Right renal cortex interstitium (tissue), 3 donors: ENCODE measurements around the gene SPDEF. TPM values are rescaled to one million over a fixed set of nuclear protein-coding genes. Genes with fewer than 3 reads are reported as not detected.

Experiments used
- DNase-seq, 3 donors: peaks; one replicate each; pipeline ENCODE4 v3.0.0-alpha.2; 2013; ENCODE audit warnings: low read depth in 3 of 3, low spot score in 2 of 3
- polyA plus RNA-seq, 3 donors: library from polyadenylated mRNA; unstranded; fragments of 120-200 nt; gene quantifications; one replicate each; pipeline ENCODE4 v1.2.1, GENCODE V29; 2013; ENCODE audit not compliant: insufficient read length in 3 of 3

Gene SPDEF
- polyA plus RNA-seq, 3 donors = 0.07 to 0.08 TPM; not detected in 1

GRCh38 chr6:34517966-34518365 lies 38.2 kb downstream of the SPDEF start:
- no peak for DNase-seq

GRCh38 chr6:34517461-34517881 lies 38.7 kb downstream of the SPDEF start:
- DNase-seq = no peak

- no peak for DNase-seq
These were observed 39.5 kb downstream of the SPDEF start for GRCh38 chr6:34516391-34517324.

GRCh38 chr6:34515473-34516387 lies 40.4 kb downstream of the SPDEF start:
- no peak for DNase-seq

- no peak for DNase-seq
These were observed 41.3 kb downstream of the SPDEF start for GRCh38 chr6:34514593-34515472.

GRCh38 chr6:34514112-34514511 lies 42.0 kb downstream of the SPDEF start:
- DNase-seq = no peak

GRCh38 chr6:34513646-34514045 lies 42.5 kb downstream of the SPDEF start:
- no peak for DNase-seq

- DNase-seq = no peak
These were observed 43.4 kb downstream of the SPDEF start for GRCh38 chr6:34512738-34513115.

GRCh38 chr6:34511915-34512737 lies 44.0 kb downstream of the SPDEF start:
- no peak for DNase-seq

GRCh38 chr6:34511214-34511914 lies 44.8 kb downstream of the SPDEF start:
- DNase-seq = no peak

- no peak for DNase-seq
These were observed 45.8 kb downstream of the SPDEF start for GRCh38 chr6:34510299-34510698.

- no peak for DNase-seq
These were observed 46.3 kb downstream of the SPDEF start for GRCh38 chr6:34509782-34510181.

GRCh38 chr6:34508425-34508824 lies 47.7 kb downstream of the SPDEF start:
- no peak for DNase-seq

GRCh38 chr6:34506718-34507117 lies 49.4 kb downstream of the SPDEF start:
- DNase-seq = no peak

- DNase-seq = no peak
These were observed 58.7 kb downstream of the SPDEF start for GRCh38 chr6:34497411-34497810.

GRCh38 chr6:34496103-34496685 lies 59.9 kb downstream of the SPDEF start:
- DNase-seq = no peak

GRCh38 chr6:34494973-34495372 lies 61.2 kb downstream of the SPDEF start:
- DNase-seq = no peak

- no peak for DNase-seq
These were observed 62.8 kb downstream of the SPDEF start for GRCh38 chr6:34493344-34493743.

GRCh38 chr6:34491091-34491430 lies 65.1 kb downstream of the SPDEF start:
- no peak for DNase-seq
